HG02840 (cell line): ENCODE data around the gene SORCS1.

Experiments used
- ATAC-seq: cut with Tn5 transposase; IDR thresholded peaks from one replicate; pipeline ENCODE4 v1.9.1; 2021; ENCODE audit warnings: mild to moderate bottlenecking, moderate library complexity, moderate number of reproducible peaks; ENCODE audit not compliant: unreplicated experiment, low FRiP score

The SORCS1 gene

DNA sequence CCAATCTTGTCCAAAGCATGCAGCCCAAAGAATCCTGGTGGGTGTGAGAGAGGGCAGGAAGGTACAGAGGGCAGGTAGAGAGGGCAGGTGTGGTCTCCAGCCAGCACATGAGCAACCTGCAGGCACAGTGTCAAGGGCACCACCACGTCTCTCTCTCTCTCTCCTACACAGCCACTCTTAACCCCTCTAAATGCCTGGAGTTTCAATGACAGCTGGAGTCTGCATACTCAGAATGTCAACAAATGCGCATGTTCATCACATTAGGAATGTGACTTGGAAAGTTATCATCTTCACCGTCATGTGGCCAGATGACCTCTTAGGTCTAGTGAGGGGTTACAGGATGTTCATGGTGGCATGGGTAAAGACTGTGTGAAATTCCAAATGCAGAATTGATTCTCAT is 456.8 kb downstream of the SORCS1 start:
- no peak for ATAC-seq

DNA sequence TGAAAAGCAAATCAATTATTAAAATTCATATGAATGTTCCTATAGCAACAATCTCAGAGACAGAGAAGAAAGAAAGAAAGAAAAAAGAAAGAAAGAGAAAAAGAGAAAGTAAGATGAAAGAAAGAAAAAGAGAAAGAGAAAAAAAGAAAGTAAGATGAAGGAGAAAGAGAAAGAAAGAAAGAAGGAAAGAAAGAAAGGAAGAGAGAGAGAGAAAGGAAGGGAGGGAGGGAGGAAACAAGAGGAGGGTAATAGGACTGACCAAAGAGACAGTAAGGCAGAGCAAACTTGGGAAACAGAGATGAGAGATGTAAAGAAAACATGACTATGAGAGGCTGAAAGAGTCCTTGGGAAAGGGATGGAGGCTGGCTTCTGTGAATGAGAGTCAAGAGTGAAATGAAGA is 458.4 kb downstream of the SORCS1 start:
- no peak for ATAC-seq

DNA sequence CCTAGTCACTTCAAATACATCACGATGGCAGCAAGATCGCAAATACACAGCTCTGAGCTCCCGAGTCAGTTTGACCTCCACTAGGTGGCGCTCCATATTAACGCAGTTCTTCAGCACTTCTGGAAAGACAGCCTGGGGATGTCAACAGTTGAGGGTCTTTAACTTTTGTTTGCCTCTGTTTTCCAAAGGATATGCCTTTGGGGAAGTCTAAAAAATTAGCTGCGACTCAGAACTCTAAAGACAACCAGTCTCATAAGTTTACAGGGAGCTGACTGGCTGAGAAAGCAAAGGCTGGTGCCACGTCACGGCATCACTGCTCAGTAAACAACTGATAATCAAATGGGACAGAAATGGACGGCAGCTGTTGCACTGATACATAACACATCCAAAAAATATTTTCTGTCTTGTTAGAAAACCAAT is 458.8 kb downstream of the SORCS1 start:
- ATAC-seq, result no peak

DNA sequence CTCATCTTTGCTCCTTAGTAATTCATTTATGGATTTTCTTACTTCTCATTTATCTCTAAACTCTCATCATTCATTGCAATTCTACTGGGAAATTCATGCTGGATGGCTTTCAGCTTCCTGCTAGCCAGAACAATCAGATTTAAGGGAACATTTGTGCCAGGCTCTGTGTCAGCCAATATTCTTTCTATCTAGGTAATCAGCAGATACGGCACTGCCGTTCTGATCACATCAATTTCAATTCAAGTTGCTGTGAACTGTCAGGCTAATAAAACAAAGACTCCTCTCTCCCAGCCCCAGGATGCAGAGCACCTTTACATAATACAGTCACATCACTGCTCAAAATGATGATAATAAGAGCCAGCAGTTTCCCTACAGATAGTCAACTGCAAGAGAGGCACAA is 468.3 kb downstream of the SORCS1 start:
- no peak for ATAC-seq

DNA sequence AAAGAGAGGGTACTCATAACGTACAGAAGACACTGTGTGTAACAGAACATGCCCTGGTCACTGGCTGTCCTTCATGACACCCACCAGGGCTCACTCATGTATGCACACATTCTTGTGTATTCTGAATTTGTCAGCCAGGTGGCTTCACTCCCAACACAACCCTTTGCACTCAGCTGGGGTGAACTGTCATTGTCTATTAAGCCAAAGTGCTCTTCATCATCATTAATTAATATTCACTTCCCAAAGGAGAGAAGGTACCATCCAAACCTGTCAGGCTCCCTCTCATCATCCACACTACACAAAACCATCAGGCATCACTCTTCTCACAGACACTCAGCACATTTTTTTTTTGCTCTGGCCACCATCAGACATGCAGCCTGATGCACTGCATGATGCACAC is 469.8 kb downstream of the SORCS1 start:
- no peak for ATAC-seq

DNA sequence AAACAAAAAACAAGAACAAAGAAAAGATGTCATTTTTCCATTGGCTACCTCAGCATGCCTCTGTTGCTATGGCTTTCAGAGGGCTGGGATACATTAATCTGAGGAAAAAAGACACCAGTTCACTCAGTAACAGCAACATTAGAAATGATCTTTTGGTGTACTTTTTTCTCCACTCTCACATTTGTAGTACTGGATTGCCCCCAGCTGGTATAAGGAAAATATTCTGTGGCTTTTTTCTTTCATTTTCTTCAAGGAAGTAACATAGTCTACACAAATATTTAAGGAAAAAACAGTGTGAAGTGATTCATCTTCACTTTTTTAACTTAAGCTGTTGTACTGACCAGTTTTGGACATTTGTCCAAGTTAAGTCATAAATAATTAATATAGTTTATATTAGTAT is 482.3 kb downstream of the SORCS1 start:
- ATAC-seq, result no peak

DNA sequence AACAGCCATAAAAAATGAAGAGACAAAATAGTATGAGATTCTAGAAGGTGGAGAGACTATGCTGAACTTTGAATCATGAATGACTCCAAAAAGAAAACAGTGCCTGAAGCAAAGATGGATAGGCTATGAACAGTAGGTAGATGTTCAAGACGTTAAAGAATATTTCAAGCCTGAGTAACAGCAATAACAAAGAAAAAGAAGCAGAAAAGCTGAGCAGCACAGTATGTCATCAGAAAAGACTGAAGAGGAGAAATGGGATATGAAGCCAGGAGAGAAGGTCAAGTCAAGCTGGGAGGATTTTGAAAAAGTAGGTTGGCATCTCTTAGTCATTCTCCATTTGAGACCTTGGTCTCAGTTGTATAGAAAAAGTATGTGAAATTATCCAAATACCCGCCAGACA is 484.4 kb downstream of the SORCS1 start:
- ATAC-seq, result no peak

DNA sequence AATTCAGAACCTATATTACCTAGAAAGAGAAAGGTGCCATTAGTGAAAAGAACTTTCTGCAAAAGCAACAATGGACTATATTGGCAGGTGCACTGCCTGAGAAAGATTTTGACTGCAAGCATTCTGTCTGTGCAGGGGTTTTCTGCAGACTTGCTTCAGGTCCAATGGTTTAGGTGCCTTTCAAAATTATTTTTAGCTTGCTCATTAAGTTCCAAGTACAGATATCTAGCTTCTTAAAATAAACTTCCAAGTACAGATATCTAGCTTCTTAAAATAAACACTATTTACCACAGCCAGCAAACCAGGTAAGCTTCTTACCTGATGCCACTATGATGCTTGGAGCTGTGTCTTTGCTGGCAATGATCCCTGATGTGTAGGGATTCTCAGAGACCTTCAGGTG is 485.2 kb downstream of the SORCS1 start:
- ATAC-seq, result no peak

DNA sequence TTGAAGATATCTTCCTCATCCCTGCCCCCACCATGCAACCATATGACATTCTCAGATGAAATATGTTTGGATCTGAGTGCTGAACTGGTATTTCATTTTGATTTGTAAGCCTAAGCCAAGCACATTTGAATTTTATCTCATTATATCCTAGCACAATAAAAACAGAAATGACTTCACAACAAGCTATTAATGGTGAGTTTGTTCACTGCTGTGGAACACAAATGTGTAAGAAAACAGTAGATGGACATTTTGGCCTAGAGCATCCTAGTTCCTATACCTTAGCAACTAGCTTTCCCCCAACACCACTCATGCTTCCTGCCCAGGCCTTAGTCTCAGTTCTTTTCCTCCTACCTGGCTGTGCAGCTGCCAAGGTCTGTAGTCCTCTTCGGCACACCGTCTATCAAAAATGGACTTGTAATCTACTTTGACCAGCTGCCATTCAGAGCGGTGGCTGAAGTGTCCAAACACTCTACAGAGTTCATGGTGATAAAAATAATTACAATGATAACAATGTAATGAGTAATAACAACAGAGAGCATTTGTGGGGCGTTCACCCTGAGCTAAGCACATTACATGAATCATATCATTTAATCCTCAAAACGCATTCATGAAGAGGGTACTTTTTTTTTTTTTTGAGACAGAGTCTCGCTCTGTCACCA is 491.9 kb downstream of the SORCS1 start:
- no peak for ATAC-seq

DNA sequence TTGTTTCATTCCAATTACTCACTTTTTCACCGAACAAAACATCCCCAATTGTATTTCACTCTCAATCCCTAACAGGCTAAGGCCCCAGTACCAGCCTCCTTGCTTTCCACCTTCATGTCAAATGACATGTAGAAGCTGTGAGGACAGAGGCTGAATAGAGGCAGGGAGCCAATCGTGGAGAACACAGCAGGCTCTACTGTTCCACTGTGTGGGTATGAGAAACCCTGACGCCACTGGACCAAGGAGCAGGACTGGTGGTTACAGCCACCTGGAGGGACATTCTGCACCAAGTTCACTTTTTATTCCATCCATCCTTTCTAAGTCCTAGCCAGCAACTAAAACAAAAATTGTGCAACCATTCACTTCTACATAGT is 502.8 kb downstream of the SORCS1 start:
- ATAC-seq, result no peak

DNA sequence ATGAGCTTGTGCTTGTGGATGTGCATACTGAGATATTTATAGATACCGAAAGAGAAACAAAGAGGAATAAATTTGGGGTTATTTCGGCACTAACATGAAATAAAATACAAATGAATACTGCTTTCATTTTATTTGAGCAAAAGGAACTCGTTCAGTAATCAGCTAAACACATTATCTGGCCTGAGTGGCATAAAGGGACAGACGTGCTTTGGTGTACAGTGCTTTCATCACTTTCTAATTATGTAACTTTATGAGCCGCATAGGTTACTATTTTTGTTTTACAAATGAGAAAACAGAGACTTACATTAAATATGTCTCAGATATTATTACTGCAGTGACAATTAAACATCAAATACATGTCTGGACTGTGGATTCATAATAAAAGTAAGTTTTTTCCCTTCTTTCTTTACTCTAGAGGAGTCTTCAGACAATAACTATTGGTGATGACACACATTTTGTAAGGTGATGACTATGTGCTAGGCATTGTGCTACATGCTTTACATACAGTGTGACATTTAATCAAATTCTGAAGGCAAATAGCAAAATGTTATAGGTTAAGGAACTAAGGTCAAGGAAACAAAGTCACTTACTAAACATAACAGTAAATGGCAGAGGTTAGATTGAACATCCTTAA is 503.3 kb downstream of the SORCS1 start:
- ATAC-seq, result no peak

DNA sequence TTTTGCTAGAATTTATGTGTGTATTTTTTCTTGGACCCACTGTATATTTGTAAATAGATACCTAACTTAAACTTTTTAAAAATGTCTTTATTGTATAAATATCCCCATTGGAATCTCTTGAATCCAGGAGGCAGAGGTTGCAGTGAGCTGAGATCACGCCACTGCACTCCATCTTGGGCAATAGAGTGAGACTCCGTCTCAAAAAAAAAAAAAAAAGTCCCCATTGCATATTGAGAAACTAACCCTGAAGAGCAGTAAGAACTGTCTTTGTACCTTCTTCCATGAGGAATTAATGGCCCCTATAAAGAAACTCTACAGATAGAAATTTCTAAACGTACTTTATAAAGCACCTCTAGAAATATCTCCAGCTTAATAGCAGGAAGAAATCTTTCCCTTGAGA is 504.0 kb downstream of the SORCS1 start:
- ATAC-seq, result no peak

DNA sequence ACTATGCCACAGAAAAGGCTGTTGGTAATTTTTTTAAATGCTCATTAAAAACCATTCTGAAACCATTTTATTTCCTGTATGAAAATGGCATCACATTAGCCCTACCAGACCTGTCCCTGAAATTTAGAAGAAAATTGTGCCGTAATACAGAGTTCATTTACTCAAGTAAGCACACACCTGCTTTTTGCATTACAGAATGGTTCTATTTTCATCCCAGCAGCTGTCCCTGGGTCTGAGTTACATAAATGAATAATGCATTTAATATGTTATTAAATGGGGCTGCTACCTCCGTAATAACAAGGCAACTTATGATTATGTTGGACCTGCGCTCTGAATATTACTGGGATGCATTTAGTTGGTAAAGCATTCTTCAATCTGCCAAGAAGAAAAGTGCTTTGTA is 508.9 kb downstream of the SORCS1 start:
- ATAC-seq, result no peak

DNA sequence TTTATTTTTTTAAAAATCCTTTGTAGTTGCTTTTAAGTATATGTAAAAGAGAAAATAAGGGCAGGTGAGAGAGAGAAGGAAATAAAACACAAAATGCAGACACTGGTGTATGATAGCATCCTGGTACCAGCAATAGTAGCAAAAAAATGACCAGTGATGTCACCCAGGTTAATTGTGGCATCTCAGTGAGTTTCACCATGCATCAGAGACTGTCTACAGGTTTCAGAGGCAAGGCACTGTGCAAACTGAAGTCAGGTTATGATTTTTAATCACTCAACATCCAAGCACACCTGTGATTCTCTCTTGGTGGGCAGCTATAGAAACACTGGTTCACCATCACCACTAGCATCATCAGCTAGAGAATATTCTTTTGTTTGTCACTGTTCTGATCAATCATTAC is 509.3 kb downstream of the SORCS1 start:
- ATAC-seq, result no peak

DNA sequence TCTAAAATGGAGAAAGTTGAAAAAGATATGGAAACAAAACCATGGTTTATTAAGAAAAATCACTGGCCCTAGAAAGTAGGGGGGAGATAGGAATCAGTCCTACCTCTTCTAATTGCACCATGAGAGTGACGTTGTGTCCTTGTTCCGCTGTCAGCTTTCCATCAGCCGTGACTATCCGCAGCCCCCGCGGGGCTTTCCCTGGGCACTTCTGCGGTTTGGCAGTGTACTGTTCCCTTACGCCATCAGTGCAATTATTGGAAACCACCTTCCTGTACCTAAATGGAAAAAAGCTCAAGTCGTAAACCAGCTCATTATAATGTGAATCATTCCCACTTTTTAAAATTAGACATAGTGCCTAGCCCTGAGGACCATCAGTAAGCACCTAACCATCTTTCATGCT is 512.2 kb downstream of the SORCS1 start:
- no peak for ATAC-seq

DNA sequence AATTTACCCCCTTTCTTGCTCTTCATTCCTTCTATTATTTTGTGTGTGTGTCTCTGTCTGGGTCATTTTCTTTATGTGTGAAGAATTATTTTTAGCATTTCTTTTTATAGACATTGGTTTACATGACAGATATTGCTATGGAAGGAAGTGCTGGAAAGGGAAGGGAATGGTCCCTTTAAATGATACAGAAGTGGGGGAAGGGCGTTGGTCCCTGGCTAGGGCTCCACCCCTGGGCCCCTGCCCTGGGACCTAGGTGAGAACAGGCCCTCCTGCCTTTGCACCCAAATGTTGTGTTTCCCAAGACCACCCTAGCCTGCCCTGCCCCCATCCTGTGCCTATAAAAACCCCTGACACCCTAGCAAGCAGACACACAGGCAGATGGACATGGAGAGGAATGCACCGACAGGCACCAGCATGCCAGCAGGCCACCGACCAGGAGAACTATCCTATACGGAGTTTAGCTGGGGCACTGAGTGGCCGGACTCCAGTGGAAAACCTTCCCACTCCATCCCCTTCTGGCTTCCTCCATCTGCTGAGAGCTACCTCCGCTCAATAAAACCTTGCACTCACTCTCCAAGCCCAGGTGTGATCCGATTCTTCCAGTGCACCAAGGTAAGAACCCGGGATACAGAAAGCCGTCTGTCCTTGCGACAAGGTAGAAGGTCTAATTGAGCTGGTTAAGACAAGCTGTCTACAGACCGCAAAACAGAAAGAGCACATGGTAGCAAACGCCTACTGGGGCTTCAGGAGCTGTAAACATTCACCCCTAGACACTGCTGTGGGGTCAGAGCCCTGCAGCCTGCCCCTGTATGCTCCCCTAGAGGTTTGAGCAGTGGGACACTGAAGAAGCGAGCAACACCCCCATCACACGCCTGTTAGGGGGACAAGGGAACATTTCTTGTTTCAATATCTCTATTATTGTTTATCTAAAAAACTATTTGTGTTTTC is 515.7 kb downstream of the SORCS1 start:
- no peak for ATAC-seq

DNA sequence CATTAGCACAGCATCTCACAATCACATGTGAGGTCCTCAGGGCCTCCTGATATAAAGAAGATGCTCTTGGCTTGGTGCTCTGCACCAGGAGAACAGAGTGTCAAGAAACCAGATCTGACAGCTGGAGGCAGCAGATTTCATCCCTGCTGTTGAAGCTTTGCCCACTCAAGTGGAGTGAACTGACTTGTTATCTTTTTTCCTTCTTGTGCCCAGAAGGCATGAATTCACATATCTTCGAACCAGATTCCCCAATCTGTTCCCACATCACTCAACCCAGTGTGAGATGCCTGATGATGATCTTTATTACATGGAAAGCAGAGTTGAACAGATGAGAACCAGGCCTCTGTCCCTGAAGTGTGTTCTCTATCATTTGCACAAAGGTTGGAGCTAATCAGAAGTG is 521.0 kb downstream of the SORCS1 start:
- no peak for ATAC-seq

DNA sequence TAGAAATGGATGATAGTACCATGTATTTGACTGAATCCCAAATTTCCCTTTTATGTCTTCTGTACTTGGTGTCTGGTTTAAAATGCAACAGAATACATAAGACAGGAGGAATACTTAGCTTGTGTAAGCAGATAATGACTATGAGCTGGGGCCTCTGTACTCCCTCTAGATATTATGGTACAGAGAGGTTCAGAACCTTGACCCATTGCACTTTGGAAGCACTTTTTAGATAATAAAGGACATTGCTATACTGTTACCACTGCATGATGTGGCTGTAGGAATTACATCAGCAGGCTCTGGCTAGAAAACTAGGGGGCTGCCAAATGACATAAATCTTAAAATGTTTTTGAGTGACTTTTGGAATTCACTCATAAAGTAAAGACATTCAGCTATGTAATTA is 526.6 kb downstream of the SORCS1 start:
- ATAC-seq, result no peak

DNA sequence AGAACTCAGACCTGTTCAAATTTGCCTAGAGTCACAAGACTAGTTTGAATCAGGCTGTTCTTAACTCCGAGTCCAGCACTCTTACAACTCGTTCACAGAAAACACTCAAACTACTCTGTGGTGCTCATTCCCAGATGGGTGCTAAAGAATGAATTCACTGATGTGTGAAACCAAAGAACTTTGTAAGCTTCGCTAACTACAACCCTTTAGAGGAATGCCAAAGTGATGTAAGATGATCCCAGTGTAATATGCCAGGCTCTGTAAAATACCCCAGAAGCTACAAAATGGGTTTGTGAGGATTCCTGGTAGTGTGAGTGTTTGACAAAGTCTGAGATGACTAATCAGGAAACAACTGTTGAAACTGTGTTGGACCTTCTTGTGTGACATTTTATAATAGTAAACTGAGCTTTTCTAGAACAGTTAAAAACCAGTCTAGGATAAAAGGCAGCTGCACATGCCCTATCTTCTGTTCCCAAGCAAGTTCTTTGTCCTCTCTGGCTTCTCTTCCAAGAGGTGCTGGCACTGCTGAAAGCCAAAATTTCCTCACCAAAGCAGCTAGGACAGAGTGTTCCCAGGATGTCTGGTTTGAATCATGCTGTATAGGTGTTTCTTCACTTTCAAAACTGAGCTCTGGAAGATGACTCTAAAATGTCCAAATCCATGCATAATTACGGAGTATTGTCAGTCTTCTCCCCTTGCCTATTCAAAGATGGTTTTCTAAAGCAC is 527.6 kb downstream of the SORCS1 start:
- ATAC-seq, result no peak

DNA sequence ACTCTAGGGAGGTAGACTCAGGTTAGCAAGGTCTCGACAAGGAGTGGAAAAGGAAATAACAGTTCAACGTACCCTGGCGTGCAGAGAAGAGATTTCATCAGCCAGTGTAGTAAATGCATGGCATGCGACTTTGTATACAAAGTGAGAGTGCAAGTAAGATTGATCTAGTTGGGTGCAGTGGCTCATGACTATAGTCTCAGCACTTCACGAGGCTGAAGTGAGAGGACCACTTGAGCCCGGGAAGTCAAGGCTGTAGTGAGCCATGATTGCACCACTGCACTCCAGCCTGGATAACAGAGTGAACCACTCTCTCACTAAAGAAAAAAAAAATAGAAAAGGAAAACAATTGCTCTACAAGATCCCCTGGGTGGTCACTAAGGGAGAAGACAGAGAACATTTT is 528.6 kb downstream of the SORCS1 start:
- no peak for ATAC-seq
